ENCODE data around the gene TSPO.
A peak's percentile ranks its signal among the peaks of the same experiment; 100 is the strongest.

Gene TSPO

GRCh38 chr22:43150731-43151206 is 590 bp upstream of the TSPO start:
- H3K27me3 ChIP-seq (ENCODE audit: insufficient read depth, low read length): peaks cover 21% of the 10 kb centered on the region
- H3K9me3 ChIP-seq (ENCODE audit: insufficient read depth, low read depth, low read length): no peaks in the 10 kb centered on the region
- H3K4me1 ChIP-seq (ENCODE audit: insufficient read depth, low read length): peaks cover 10% of the 10 kb centered on the region; the same call in 1 of the 2 replicates
- H3K36me3 ChIP-seq (ENCODE audit: insufficient read depth, low read length): no peaks in the 10 kb centered on the region
- 85% methylated on average over 15 of the region's 15 CpGs for WGBS
- H3K9ac ChIP-seq (ENCODE audit: low read depth, low read length): no peak overlapping the region
- H3K27ac ChIP-seq (ENCODE audit: low read depth, low read length): no peak overlapping the region
- H3K4me3 ChIP-seq (ENCODE audit: low read length): peak overlapping the region; percentile 44

GRCh38 chr22:43152003-43152356 is 621 bp downstream of the TSPO start:
- H3K27ac ChIP-seq (ENCODE audit: low read depth, low read length): no peak overlapping the region
- H3K9ac ChIP-seq (ENCODE audit: low read depth, low read length): no peak overlapping the region
- peak overlapping the region; percentile 44 for H3K4me3 ChIP-seq (ENCODE audit: low read length)

GRCh38 chr22:43152357-43153071 is 1.2 kb downstream of the TSPO start:
- Histone ChIP-seq H3K27ac (ENCODE audit: low read depth, low read length) (no peak overlapping the region), H3K27me3 (ENCODE audit: insufficient read depth, low read length) (peaks cover 21% of the 10 kb centered on the region), H3K4me1 (ENCODE audit: insufficient read depth, low read length) (peaks cover 10% of the 10 kb centered on the region; the same call in 1 of the 2 replicates), H3K4me3 (ENCODE audit: low read length) (peak overlapping the region; percentile 44; the same call in 1 of the 2 replicates), H3K9ac (ENCODE audit: low read depth, low read length) (no peak overlapping the region), H3K9me3 (ENCODE audit: insufficient read depth, low read depth, low read length) (no peaks in the 10 kb centered on the region), H3K36me3 (ENCODE audit: insufficient read depth, low read length) (no peaks in the 10 kb centered on the region)
- 76% methylated on average over 22 of the region's 22 CpGs for WGBS

More at GRCh38 chr22:43152003-43152356, 621 bp downstream of the TSPO start:
- Histone ChIP-seq H3K9me3 (ENCODE audit: insufficient read depth, low read depth, low read length) (no peaks in the 10 kb centered on the region), H3K27me3 (ENCODE audit: insufficient read depth, low read length) (peaks cover 21% of the 10 kb centered on the region), H3K36me3 (ENCODE audit: insufficient read depth, low read length) (no peaks in the 10 kb centered on the region), H3K4me1 (ENCODE audit: insufficient read depth, low read length) (peaks cover 10% of the 10 kb centered on the region; the same call in 1 of the 2 replicates)
- WGBS: 74% methylated on average over 18 of the region's 18 CpGs

GRCh38 chr22:43153899-43154298 is 2.5 kb downstream of the TSPO start:
- Histone ChIP-seq H3K27ac (ENCODE audit: low read depth, low read length) (no peak overlapping the region), H3K4me3 (ENCODE audit: low read length) (no peak overlapping the region), H3K36me3 (ENCODE audit: insufficient read depth, low read length) (no peaks in the 10 kb centered on the region), H3K9ac (ENCODE audit: low read depth, low read length) (no peak overlapping the region), H3K27me3 (ENCODE audit: insufficient read depth, low read length) (peaks cover 21% of the 10 kb centered on the region), H3K9me3 (ENCODE audit: insufficient read depth, low read depth, low read length) (no peaks in the 10 kb centered on the region), H3K4me1 (ENCODE audit: insufficient read depth, low read length) (peaks cover 10% of the 10 kb centered on the region; the same call in 1 of the 2 replicates)
- WGBS: 95% methylated on average over 8 of the region's 9 CpGs

GRCh38 chr22:43154887-43155536 is 3.7 kb downstream of the TSPO start:
- Histone ChIP-seq H3K27me3 (ENCODE audit: insufficient read depth, low read length) (peaks cover 21% of the 10 kb centered on the region), H3K9me3 (ENCODE audit: insufficient read depth, low read depth, low read length) (no peaks in the 10 kb centered on the region), H3K27ac (ENCODE audit: low read depth, low read length) (no peak overlapping the region), H3K4me1 (ENCODE audit: insufficient read depth, low read length) (peaks cover 10% of the 10 kb centered on the region; the same call in 1 of the 2 replicates), H3K36me3 (ENCODE audit: insufficient read depth, low read length) (no peaks in the 10 kb centered on the region), H3K4me3 (ENCODE audit: low read length) (no peak overlapping the region), H3K9ac (ENCODE audit: low read depth, low read length) (no peak overlapping the region)
- WGBS: 91% methylated on average over 27 of the region's 27 CpGs

GRCh38 chr22:43155789-43156188 is 4.4 kb downstream of the TSPO start:
- Histone ChIP-seq H3K27ac (ENCODE audit: low read depth, low read length) (no peak overlapping the region), H3K9me3 (ENCODE audit: insufficient read depth, low read depth, low read length) (no peaks in the 10 kb centered on the region), H3K4me3 (ENCODE audit: low read length) (no peak overlapping the region), H3K4me1 (ENCODE audit: insufficient read depth, low read length) (peaks cover 10% of the 10 kb centered on the region; the same call in 1 of the 2 replicates), H3K9ac (ENCODE audit: low read depth, low read length) (no peak overlapping the region), H3K27me3 (ENCODE audit: insufficient read depth, low read length) (peaks cover 17% of the 10 kb centered on the region), H3K36me3 (ENCODE audit: insufficient read depth, low read length) (no peaks in the 10 kb centered on the region)
- WGBS: 88% methylated on average over 5 of the region's 5 CpGs

- Histone ChIP-seq H3K9ac (ENCODE audit: low read depth, low read length) (no peak overlapping the region), H3K4me3 (ENCODE audit: low read length) (no peak overlapping the region), H3K27ac (ENCODE audit: low read depth, low read length) (no peak overlapping the region), H3K27me3 (ENCODE audit: insufficient read depth, low read length) (peaks cover 13% of the 10 kb centered on the region), H3K9me3 (ENCODE audit: insufficient read depth, low read depth, low read length) (no peaks in the 10 kb centered on the region), H3K4me1 (ENCODE audit: insufficient read depth, low read length) (peaks cover 10% of the 10 kb centered on the region; the same call in 1 of the 2 replicates), H3K36me3 (ENCODE audit: insufficient read depth, low read length) (no peaks in the 10 kb centered on the region)
- WGBS: 90% methylated on average over 12 of the region's 12 CpGs
Observed at GRCh38 chr22:43156413-43156812, 5.1 kb downstream of the TSPO start.

- Histone ChIP-seq H3K36me3 (ENCODE audit: insufficient read depth, low read length) (no peaks in the 10 kb centered on the region), H3K27ac (ENCODE audit: low read depth, low read length) (no peak overlapping the region), H3K9me3 (ENCODE audit: insufficient read depth, low read depth, low read length) (no peaks in the 10 kb centered on the region), H3K27me3 (ENCODE audit: insufficient read depth, low read length) (no peaks in the 10 kb centered on the region), H3K4me3 (ENCODE audit: low read length) (no peak overlapping the region), H3K4me1 (ENCODE audit: insufficient read depth, low read length) (no peaks in the 10 kb centered on the region), H3K9ac (ENCODE audit: low read depth, low read length) (no peak overlapping the region)
- 92% methylated on average over 9 of the region's 9 CpGs for WGBS
Observed at GRCh38 chr22:43157874-43158546, 6.7 kb downstream of the TSPO start.

GRCh38 chr22:43158778-43159483 is 7.6 kb downstream of the TSPO start:
- 92% methylated on average over 24 of the region's 24 CpGs for WGBS
- no peak overlapping the region for H3K4me3 ChIP-seq (ENCODE audit: low read length)
- H3K9me3 ChIP-seq (ENCODE audit: insufficient read depth, low read depth, low read length): no peaks in the 10 kb centered on the region
- no peaks in the 10 kb centered on the region for H3K4me1 ChIP-seq (ENCODE audit: insufficient read depth, low read length)
- H3K27me3 ChIP-seq (ENCODE audit: insufficient read depth, low read length): no peaks in the 10 kb centered on the region
- H3K36me3 ChIP-seq (ENCODE audit: insufficient read depth, low read length): no peaks in the 10 kb centered on the region
- no peak overlapping the region for H3K9ac ChIP-seq (ENCODE audit: low read depth, low read length)
- no peak overlapping the region for H3K27ac ChIP-seq (ENCODE audit: low read depth, low read length)

- 83% methylated on average over 18 of the region's 18 CpGs for WGBS
- H3K27ac ChIP-seq (ENCODE audit: low read depth, low read length): no peak overlapping the region
- no peaks in the 10 kb centered on the region for H3K9me3 ChIP-seq (ENCODE audit: insufficient read depth, low read depth, low read length)
- H3K4me3 ChIP-seq (ENCODE audit: low read length): no peak overlapping the region
- H3K27me3 ChIP-seq (ENCODE audit: insufficient read depth, low read length): no peaks in the 10 kb centered on the region
- no peaks in the 10 kb centered on the region for H3K4me1 ChIP-seq (ENCODE audit: insufficient read depth, low read length)
- H3K36me3 ChIP-seq (ENCODE audit: insufficient read depth, low read length): no peaks in the 10 kb centered on the region
- H3K9ac ChIP-seq (ENCODE audit: low read depth, low read length): no peak overlapping the region
Observed at GRCh38 chr22:43159484-43160178, 8.3 kb downstream of the TSPO start.
